Astrocyte of the cerebellum (primary cell): ENCODE data around the gene CCR2.

Source experiments
- DNase-seq: peaks from one replicate; pipeline ENCODE4 v3.0.0-alpha.2; 2011; ENCODE audit warnings: low read depth
- H3K4me3 ChIP-seq: 2 replicates; pipeline ENCODE4 v1.5.1; 2011; ENCODE audit warnings: mild to moderate bottlenecking, low read depth, low read length, moderate library complexity
- in situ Hi-C: cut with HindIII; loops from 2 replicates; pipeline ENCODE4 v1.10.0; 2017; ENCODE audit warnings: low sequenced_read_pairs
- TF ChIP-seq, protein P1 (sequence below): IDR thresholded peaks from 2 replicates; pipeline ENCODE4 v1.5.1; 2012; ENCODE audit warnings: low read length, low read depth, moderate library complexity, mild to moderate bottlenecking; ENCODE audit errors: missing control alignments

CCR2 gene

DNA sequence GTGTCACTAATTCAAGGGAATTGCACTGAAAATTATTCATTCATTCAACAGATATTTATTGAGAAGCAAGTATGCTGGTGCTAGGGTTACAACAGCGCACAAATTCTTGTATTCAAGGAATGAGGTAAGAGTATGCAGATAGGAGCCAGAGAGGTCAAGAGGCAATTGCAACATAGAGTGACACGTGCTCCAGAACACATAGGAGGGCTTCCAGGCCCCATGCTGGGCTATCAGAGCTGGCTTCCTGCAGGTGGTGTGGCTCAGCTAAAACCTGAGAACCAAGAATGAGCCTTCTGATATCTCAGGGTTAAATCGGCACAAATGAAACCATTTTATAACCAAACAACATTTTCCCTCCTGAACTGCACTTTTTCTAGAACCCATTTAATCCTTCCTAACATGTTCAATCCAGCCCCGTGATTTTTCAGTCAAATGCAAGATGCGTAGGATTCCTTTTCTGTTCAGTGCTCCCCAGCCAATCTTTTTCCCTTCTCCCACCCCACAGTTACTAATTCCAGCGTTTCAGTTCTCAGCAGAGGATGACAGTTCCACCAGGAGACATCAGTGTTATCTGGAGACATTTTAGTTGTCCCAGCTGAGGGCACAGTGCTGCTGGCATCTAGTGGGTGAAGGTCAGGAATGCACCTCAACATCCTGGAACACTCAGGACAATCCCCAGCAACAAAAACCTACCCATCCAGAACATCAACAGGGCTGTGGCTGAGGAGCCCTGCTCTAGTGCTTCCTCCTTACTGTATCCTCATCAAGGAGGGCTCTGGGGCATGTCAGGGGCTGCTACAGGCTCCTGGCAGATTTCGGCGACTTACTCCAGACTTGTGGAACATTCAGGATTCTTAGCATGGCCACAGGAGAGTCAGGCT is 39.9 kb downstream of the CCR2 start:
- no peak for DNase-seq
- H3K4me3 ChIP-seq = no peak overlapping the region
- TF ChIP-seq, protein P1, sequence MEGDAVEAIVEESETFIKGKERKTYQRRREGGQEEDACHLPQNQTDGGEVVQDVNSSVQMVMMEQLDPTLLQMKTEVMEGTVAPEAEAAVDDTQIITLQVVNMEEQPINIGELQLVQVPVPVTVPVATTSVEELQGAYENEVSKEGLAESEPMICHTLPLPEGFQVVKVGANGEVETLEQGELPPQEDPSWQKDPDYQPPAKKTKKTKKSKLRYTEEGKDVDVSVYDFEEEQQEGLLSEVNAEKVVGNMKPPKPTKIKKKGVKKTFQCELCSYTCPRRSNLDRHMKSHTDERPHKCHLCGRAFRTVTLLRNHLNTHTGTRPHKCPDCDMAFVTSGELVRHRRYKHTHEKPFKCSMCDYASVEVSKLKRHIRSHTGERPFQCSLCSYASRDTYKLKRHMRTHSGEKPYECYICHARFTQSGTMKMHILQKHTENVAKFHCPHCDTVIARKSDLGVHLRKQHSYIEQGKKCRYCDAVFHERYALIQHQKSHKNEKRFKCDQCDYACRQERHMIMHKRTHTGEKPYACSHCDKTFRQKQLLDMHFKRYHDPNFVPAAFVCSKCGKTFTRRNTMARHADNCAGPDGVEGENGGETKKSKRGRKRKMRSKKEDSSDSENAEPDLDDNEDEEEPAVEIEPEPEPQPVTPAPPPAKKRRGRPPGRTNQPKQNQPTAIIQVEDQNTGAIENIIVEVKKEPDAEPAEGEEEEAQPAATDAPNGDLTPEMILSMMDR = no peak
- in situ Hi-C loops = no loop called here

DNA sequence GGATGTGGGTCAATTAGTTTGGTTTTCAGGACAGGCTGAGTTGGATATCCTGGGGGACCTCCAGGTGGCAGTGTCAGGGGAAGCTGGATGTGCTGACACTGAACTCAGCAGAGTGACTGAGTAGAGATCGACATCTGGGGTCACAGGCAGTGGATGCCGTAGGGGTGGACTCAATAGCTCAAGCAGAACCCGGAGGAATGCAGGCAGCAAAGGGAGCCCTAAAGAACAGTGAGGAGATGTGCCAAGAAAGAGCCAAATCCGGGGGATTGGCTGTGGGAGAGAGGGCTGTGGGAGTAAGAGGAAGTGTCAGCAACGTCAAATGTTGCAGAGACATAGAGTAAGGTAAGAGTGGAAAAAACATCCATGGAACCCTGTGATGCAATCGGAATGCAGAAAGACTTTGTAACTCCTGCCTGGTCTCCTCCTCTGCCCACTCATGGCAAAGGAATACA is 41.3 kb downstream of the CCR2 start:
- TF ChIP-seq, protein P1 = no peak
- in situ Hi-C loops = no loop called here
- H3K4me3 ChIP-seq = no peak overlapping the region
- no peak for DNase-seq

DNA sequence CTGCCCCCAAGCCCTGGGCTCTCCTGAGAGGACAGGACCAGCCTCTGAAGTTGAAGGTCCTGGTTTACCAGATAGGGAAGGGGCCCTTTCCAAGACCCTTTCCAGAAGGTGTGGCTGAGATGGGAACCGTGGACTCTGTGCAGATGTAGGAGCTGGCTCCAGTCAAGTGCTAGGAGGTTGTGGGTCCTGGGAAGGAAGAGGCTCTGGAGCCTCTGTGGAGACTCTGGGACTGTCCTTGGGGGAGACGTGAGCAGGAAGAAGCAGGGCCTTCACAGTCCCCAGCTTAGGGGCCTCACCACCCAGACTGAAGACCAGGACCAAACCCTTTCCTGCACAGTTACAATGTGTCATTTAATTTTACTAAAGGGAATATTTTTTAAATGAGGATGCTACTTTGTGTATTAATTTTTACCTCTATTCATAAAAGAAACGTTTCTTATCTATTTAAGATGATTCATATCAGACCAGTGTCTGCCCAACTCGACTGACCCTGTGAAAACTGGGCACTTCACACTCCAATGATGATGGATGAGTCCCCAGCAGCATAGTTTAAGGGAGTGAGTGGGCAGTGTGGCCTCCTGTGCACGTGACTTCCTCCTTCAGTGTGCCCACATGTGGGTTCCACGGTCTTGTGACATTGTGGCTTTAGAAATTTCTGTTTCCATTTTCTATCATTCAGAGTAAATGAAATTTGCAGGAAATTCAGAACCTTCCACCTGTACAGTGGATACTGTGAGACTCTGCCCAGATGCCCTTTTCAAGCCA is 42.0 kb downstream of the CCR2 start:
- TF ChIP-seq, protein P1 = no peak

DNA sequence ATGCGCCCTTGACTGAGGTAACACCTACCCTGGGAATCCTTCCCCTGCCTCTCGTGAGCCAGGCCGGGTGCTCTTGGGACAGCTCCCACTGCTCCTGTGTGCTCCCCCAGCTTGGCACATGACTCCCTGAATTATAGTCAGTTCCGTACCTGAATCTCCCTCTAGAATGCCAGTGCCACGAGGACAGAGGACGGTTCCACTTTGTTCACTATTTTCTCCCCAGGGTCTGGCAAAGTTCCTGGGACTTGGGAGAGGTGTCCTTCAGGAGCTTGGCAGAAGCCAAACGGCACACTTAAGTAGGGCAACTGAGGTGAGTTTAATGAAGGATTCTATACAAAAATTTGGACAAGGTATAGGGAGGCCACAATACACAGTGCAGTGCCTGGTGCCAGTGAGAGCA is 43.2 kb downstream of the CCR2 start:
- DNase-seq = no peak
- TF ChIP-seq, protein P1 = no peak
- in situ Hi-C loops = no loop called here
- H3K4me3 ChIP-seq = no peak overlapping the region

More for the DNA sequence above, 42.0 kb downstream of the CCR2 start:
- DNase-seq = no peak
- H3K4me3 ChIP-seq = no peak overlapping the region
- in situ Hi-C loops = no loop called here

DNA sequence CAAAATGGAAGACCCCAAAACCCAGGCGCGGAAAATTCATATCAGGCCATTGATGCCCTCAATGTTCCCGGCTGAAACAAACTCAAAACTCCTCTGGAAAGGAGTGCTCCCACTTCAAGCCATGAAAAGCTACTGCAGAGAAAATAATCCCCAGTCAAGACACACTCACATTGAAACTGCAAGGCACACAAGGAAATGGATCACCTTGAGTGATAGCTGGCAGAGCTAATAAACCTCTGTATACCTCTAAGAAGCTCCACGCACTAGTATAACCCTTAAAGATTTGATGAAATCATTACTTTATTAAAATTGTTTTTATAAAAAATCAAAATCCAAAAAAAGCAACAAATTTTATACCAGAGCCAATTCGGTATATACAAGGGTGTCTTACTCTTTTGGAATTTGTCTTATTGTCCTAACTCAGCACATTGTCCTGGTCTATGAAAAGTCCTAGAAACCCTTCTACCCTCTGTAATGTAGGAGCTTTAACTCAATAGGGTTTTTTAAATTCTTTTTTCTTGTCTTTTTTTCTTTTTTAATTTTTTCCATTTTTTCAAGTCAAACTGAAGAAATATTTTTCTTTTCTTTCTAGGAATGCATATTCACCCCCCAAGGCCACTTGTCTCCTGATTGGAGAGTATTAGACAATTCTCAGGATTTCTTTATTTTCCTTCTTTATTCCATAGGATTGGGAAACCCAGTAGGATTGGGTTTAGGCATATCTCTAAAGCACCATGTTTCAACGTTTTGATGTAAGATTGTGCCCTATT is 44.5 kb downstream of the CCR2 start:
- no peak for DNase-seq

DNA sequence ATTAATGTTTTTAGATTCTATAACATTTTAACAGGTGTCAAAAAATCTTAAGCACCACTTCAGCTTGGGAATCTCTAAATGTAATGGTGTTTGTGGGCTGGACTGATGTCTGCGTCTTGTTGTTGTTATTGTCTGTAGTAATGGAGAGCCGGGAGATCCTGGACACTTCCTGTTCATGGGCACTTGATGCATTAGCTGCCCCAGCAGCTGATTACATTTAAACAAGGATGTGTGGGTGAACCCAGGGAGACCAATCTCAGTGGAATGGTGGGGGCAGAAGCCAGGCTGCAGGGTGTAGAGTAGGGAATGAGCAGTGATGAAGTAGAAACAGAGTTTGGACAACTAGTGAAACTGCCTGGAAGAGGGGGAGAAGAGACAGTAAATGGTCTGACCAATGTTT is 45.2 kb downstream of the CCR2 start:
- H3K4me3 ChIP-seq = no peak overlapping the region
- TF ChIP-seq, protein P1 = no peak
- DNase-seq = no peak
- in situ Hi-C loops = no loop called here

More for the DNA sequence above, 44.5 kb downstream of the CCR2 start:
- in situ Hi-C loops = no loop called here
- TF ChIP-seq, protein P1 = no peak
- no peak overlapping the region for H3K4me3 ChIP-seq
